Measurements from ENCODE around the gene PRTG. TPM values are rescaled to one million over a fixed set of nuclear protein-coding genes. Genes with fewer than 3 reads are reported as not detected.

PRTG gene
- total RNA-seq, 6 experiments from 2014 or later: 0.06 to 0.22 (median 0.12) TPM

- Histone ChIP-seq H3K4me3 (no peak overlapping the region), H3K4me1 (no peaks in the 10 kb centered on the region), H3K27ac (no peak overlapping the region), H3K27me3 (no peaks in the 10 kb centered on the region), H3K36me3 (no peaks in the 10 kb centered on the region), H3K9me3 (no peaks in the 10 kb centered on the region)
- ATAC-seq (no peak), DNase-seq (no peak)
- TF ChIP-seq CTCF (IDR thresholded peaks at IDR 0.05): no peak
- no peak for TF ChIP-seq POLR2A (IDR thresholded peaks at IDR 0.05)
- 65% methylated on average over 1 of the region's 1 CpG for WGBS (ENCODE audit: insufficient coverage, low coverage, low lambda C conversion rate, missing lambda C conversion rate)
- intact Hi-C loops (cut with DNase I): no loop called here
These were observed 109.2 kb downstream of the PRTG start for GRCh38 chr15:55633731-55634130.

GRCh38 chr15:55632434-55632833 lies 110.5 kb downstream of the PRTG start:
- H3K36me3 ChIP-seq: no peaks in the 10 kb centered on the region
- whole genome bisulfite sequencing (ENCODE audit: insufficient coverage, low coverage, low lambda C conversion rate, missing lambda C conversion rate): 65% methylated on average over 2 of the region's 2 CpGs
- no peak for TF ChIP-seq CTCF (IDR thresholded peaks at IDR 0.05)
- no peak for TF ChIP-seq POLR2A (IDR thresholded peaks at IDR 0.05)

GRCh38 chr15:55630858-55631257 lies 112.1 kb downstream of the PRTG start:
- no peaks in the 10 kb centered on the region for H3K27me3 ChIP-seq
- no peaks in the 10 kb centered on the region for H3K4me1 ChIP-seq
- intact Hi-C loops (cut with DNase I): no loop called here
- no peak overlapping the region for H3K4me3 ChIP-seq
- no CpG with 5 or more reads among the region's 3 CpGs for WGBS (ENCODE audit: insufficient coverage, low coverage, low lambda C conversion rate, missing lambda C conversion rate)
- no peak overlapping the region for H3K27ac ChIP-seq
- no peak for ATAC-seq
- no peaks in the 10 kb centered on the region for H3K9me3 ChIP-seq
- DNase-seq: no peak
- H3K36me3 ChIP-seq: no peaks in the 10 kb centered on the region
- TF ChIP-seq CTCF (IDR thresholded peaks at IDR 0.05) (no peak), POLR2A (IDR thresholded peaks at IDR 0.05) (no peak)

More at GRCh38 chr15:55632434-55632833, 110.5 kb downstream of the PRTG start:
- DNase-seq (no peak), ATAC-seq (no peak)
- H3K27ac ChIP-seq: no peak overlapping the region
- H3K9me3 ChIP-seq: no peaks in the 10 kb centered on the region
- no peak overlapping the region for H3K4me3 ChIP-seq
- H3K27me3 ChIP-seq: no peaks in the 10 kb centered on the region
- H3K4me1 ChIP-seq: no peaks in the 10 kb centered on the region
- intact Hi-C loops (cut with DNase I): no loop called here

- Histone ChIP-seq H3K9me3 (no peaks in the 10 kb centered on the region), H3K27ac (no peak overlapping the region), H3K36me3 (no peaks in the 10 kb centered on the region), H3K4me1 (no peaks in the 10 kb centered on the region), H3K27me3 (no peaks in the 10 kb centered on the region), H3K4me3 (no peak overlapping the region)
- TF ChIP-seq POLR2A (IDR thresholded peaks at IDR 0.05) (no peak), CTCF (IDR thresholded peaks at IDR 0.05) (no peak)
- WGBS (ENCODE audit: insufficient coverage, low coverage, low lambda C conversion rate, missing lambda C conversion rate): 57% methylated on average over 2 of the region's 2 CpGs
- ATAC-seq (no peak), DNase-seq (no peak)
- intact Hi-C loops (cut with DNase I): no loop called here
These were observed 114.6 kb downstream of the PRTG start for GRCh38 chr15:55628369-55628730.
